SU-DHL-6 (cell line): ENCODE results near the gene SLC35F4.

Experiments
- EZH2phosphoT487 ChIP-seq: fragments of 200-600 bp; sonication (generic), shearing (Covaris generic); conservative IDR thresholded peaks from 2 replicates; pipeline ENCODE4 v1.6.1; 2018; ENCODE audit warnings: mild to moderate bottlenecking, antibody characterized with exemption, low read length, moderate library complexity, mixed read lengths
- TF ChIP-seq, protein P1 (sequence below): fragments of 200-600 bp; sonication (generic); IDR thresholded peaks from one replicate; pipeline ENCODE4 v1.5.1; 2017; ENCODE audit warnings: antibody characterized with exemption, mild to moderate bottlenecking, low read length, moderate library complexity; ENCODE audit not compliant: insufficient read depth, poor library complexity, severe bottlenecking

DNA sequence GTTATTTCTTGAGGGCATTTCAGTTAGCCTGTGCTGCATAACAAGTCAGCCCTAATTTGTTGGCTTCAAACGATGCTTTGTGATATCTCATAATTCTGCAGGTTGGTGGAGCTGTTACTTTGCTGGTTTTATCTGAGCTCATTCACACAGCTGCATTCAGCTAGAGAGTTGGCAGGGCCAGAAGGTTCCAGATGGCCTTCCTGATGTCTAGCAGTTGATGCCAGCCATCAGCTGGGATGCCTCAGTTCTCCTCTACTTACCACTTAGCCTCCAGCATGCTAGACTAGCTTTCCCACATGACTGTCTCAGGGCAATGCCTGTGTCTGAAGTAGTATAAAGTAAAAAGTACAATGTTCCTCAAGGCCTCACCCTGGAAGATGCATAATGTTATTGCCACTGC is 130.6 kb downstream of the SLC35F4 start:
- TF ChIP-seq, protein P1, sequence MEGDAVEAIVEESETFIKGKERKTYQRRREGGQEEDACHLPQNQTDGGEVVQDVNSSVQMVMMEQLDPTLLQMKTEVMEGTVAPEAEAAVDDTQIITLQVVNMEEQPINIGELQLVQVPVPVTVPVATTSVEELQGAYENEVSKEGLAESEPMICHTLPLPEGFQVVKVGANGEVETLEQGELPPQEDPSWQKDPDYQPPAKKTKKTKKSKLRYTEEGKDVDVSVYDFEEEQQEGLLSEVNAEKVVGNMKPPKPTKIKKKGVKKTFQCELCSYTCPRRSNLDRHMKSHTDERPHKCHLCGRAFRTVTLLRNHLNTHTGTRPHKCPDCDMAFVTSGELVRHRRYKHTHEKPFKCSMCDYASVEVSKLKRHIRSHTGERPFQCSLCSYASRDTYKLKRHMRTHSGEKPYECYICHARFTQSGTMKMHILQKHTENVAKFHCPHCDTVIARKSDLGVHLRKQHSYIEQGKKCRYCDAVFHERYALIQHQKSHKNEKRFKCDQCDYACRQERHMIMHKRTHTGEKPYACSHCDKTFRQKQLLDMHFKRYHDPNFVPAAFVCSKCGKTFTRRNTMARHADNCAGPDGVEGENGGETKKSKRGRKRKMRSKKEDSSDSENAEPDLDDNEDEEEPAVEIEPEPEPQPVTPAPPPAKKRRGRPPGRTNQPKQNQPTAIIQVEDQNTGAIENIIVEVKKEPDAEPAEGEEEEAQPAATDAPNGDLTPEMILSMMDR = no peak
- no peak for TF ChIP-seq EZH2phosphoT487
